ENCODE measurements around the gene WDR86.
A peak's percentile ranks its signal among the peaks of the same experiment; 100 is the strongest.

The WDR86 gene

DNA sequence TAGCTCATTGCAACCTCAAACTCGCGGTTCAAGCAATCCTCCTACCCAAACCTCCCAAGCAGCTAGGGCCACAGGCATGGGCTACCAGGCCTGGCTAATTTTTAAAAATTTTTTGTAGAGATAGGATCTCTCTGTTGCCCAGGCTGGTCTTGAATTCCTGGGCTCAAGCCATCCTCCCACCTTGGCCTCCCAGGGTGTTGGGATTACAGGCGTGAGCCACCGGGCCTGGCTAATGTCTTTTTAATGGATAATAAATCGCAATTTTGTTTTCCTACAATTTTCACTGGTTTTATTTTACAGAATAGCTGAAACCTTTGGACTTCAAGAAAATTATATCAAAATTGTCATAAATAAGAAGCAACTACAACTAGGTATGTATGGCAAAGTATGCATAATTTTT, 57.3 kb downstream of the WDR86 start:
- DNase-seq (ENCODE audit: low spot score): no peak
- TF ChIP-seq, protein P1, sequence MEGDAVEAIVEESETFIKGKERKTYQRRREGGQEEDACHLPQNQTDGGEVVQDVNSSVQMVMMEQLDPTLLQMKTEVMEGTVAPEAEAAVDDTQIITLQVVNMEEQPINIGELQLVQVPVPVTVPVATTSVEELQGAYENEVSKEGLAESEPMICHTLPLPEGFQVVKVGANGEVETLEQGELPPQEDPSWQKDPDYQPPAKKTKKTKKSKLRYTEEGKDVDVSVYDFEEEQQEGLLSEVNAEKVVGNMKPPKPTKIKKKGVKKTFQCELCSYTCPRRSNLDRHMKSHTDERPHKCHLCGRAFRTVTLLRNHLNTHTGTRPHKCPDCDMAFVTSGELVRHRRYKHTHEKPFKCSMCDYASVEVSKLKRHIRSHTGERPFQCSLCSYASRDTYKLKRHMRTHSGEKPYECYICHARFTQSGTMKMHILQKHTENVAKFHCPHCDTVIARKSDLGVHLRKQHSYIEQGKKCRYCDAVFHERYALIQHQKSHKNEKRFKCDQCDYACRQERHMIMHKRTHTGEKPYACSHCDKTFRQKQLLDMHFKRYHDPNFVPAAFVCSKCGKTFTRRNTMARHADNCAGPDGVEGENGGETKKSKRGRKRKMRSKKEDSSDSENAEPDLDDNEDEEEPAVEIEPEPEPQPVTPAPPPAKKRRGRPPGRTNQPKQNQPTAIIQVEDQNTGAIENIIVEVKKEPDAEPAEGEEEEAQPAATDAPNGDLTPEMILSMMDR (IDR thresholded peaks at IDR 0.05; ENCODE audit: extremely low read depth, insufficient read depth, missing control alignments): no peak
- in situ Hi-C loops (cut with MboI; ENCODE audit: low pct_unique_long_range_greater_than_20kb, low sequenced_read_pairs, unreplicated experiment): loop anchor here (25.0 kb wide), 1 partner anchor 410 kb away; no protein-coding TSS in a partner anchor

DNA sequence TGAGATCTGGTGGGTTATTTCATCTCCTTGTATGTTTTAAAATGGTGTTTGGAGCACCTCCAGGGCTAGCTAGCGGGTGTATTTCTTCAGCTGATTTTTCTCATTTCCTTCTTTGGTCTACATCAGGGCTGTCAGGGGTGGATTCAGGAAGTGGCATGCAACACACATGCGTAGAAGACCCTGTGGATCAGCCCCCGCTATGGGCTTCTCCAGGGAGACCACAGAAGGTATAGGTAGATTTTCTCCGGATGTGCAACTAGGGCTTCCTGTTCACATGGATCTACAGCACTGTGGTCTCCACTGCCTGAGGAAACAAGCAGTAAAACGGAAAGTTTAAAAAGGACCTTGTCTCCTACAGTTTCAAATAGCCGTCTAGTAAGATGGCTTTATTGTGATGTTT, 57.9 kb downstream of the WDR86 start:
- TF ChIP-seq, protein P1 (IDR thresholded peaks at IDR 0.05; ENCODE audit: extremely low read depth, insufficient read depth, missing control alignments): no peak
- DNase-seq (ENCODE audit: low spot score): peak; percentile 43
- in situ Hi-C loops (cut with MboI; ENCODE audit: low pct_unique_long_range_greater_than_20kb, low sequenced_read_pairs, unreplicated experiment): loop anchor here (25.0 kb wide), 1 partner anchor 410 kb away; no protein-coding TSS in a partner anchor

DNA sequence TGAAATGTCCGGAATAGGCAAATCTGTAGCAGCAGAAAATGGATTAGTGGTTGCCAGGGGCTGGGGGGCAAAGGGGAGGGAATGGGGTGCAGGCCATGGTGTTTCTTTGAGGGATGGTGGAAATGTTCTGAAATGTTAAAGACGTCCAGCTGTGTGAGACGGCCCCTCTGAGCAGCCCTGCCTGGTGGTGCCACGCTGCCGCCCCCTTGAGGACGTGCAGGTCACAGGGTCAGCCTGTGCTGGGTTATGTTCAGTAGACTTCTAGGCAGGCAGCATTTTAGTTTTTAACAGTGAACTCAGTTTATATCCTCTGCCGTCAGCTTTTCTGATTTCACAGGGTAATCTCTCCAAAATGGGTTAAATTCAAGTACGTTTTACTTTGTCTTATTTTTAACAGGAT, 58.8 kb downstream of the WDR86 start:
- peak; percentile 16 for DNase-seq (ENCODE audit: low spot score)
- TF ChIP-seq, protein P1 (IDR thresholded peaks at IDR 0.05; ENCODE audit: extremely low read depth, insufficient read depth, missing control alignments): peak; percentile 65
- in situ Hi-C loops (cut with MboI; ENCODE audit: low pct_unique_long_range_greater_than_20kb, low sequenced_read_pairs, unreplicated experiment): loop anchor here (25.0 kb wide), 1 partner anchor 411 kb away; no protein-coding TSS in a partner anchor

DNA sequence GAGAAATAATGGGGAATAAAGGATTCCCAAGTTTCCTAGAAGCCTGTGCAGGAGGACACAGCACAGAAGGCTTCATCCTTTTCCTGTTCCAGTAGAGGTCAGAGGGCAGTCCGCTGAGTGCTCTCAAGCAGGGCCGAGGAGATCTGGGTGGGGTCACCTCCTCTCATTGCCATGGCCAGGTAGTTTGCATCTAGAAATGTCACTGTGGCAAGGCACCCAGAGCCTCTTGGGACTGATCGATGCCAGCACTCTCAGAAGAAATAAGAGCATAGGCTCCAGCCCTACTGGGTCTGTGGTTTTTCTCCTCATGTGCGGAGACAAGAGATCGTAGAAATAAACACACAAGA, 60.4 kb downstream of the WDR86 start:
- TF ChIP-seq, protein P1 (IDR thresholded peaks at IDR 0.05; ENCODE audit: extremely low read depth, insufficient read depth, missing control alignments): no peak
- in situ Hi-C loops (cut with MboI; ENCODE audit: low pct_unique_long_range_greater_than_20kb, low sequenced_read_pairs, unreplicated experiment): no loop called here
- DNase-seq (ENCODE audit: low spot score): no peak

DNA sequence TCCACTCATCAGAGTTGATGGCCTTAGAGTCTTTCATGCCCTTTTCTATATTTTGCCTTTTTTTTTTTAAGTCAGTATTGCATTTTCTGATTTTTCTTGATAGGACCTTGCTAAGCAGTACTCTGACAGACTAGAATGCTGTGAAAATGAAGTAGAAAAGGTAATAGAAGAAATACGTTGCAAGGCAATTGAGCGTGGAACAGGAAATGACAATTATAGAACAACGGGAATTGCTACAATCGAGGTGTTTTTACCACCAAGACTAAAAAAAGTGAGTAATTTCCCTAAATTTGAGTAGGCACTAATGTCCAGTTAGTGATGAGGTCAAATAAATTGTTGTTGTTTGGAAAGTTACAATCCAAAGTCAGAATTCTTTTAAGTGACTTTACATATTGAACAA, 60.9 kb downstream of the WDR86 start:
- in situ Hi-C loops (cut with MboI; ENCODE audit: low pct_unique_long_range_greater_than_20kb, low sequenced_read_pairs, unreplicated experiment): no loop called here
- TF ChIP-seq, protein P1 (IDR thresholded peaks at IDR 0.05; ENCODE audit: extremely low read depth, insufficient read depth, missing control alignments): no peak
- no peak for DNase-seq (ENCODE audit: low spot score)

DNA sequence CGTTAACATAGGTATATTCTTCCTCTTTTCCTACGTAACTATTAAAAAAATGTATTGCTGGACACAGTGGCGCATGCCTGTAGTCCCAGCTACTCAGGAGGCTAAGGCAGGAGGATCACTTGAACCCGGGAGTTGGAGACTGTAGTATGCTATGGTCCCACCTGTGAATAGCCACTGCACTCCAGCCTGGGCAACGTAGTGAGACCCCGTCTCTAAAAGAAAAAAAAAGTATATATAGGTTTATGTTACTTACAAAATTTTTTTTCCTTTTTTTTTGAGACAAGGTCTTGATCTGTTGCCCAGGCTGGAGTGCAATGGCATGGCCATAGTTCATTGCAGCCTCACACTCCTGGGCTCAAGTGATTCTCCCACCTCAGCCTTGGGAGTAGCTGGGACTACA, 62.6 kb downstream of the WDR86 start:
- in situ Hi-C loops (cut with MboI; ENCODE audit: low pct_unique_long_range_greater_than_20kb, low sequenced_read_pairs, unreplicated experiment): no loop called here
- TF ChIP-seq, protein P1 (IDR thresholded peaks at IDR 0.05; ENCODE audit: extremely low read depth, insufficient read depth, missing control alignments): no peak
- DNase-seq (ENCODE audit: low spot score): no peak

DNA sequence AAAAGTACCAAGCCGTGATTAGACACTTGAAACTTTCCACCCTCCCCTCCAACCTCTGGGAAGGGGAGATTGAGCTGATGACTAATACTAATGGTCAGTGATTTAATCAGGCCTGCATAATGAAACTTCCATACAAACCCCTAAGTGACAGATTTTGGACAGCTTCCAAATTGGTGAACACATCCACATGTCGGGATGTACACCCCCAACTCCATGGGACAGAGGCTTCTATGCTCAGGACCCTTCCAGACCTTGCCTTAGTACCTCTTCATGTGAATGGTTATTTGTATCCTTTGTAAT, 63.4 kb downstream of the WDR86 start:
- in situ Hi-C loops (cut with MboI; ENCODE audit: low pct_unique_long_range_greater_than_20kb, low sequenced_read_pairs, unreplicated experiment): no loop called here
- TF ChIP-seq, protein P1 (IDR thresholded peaks at IDR 0.05; ENCODE audit: extremely low read depth, insufficient read depth, missing control alignments): no peak
- no peak for DNase-seq (ENCODE audit: low spot score)
